Measurements from ENCODE around the gene APBB1.
A peak's percentile ranks its signal among the peaks of the same experiment; 100 is the strongest.

GRCh38 chr11:6419009-6419631 lies at the start of gene APBB1:
- TF ChIP-seq REST (IDR thresholded peaks at IDR 0.05; ENCODE audit: borderline replicate concordance) = peak; percentile 61
- TF ChIP-seq CTCF (IDR thresholded peaks at IDR 0.05; ENCODE audit: poor library complexity, severe bottlenecking) = peak; percentile 49
- no peak for TF ChIP-seq EZH2 (IDR thresholded peaks at IDR 0.05; ENCODE audit: borderline replicate concordance, insufficient read depth, low read length, poor library complexity, severe bottlenecking)

Data from neural cell (in vitro differentiated cells).